ENCODE results near the gene ITPR2.

The ITPR2 gene

DNA sequence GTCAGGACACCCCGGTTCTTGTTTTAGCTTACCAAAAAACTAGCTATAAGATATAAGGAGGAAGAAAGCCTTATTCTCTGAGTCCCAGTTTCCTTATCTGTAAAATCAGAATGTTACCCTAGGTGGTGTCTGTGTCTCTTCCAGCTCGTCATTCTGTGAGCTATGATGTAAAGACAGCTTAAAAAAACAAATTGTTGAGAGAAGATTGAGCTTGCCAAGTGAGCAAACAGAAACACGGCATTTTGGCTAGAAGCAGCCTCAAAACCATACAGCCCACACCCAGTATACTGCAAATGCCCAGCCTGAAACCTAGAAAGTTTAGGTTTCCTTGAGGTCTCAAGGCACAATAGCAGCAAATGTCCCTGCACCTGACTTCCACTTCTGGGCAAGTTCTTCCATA lies 486.3 kb downstream of the ITPR2 start:
- Histone ChIP-seq H3K4me1 (ENCODE audit: control insufficient read depth in 1 of 2, insufficient read depth in 2 of 2, low read length in 2 of 2) (peaks cover 2 to 3% of the 10 kb centered on the region in 2 experiments), H3K4me3 (ENCODE audit: low read depth, low read length) (no peak overlapping the region), H3K4me2 (ENCODE audit: low read length) (no peak overlapping the region), H3K23ac (ENCODE audit: low read length) (no peak overlapping the region), H3K9me3 (ENCODE audit: insufficient read depth, low read depth, low read length) (peaks cover 2% of the 10 kb centered on the region), H2AFZ (ENCODE audit: insufficient read depth, low read length, poor library complexity) (no peak overlapping the region), H4K8ac (ENCODE audit: low read depth, low read length) (no peak overlapping the region), H2BK12ac (ENCODE audit: low read length) (no peak overlapping the region), H3K36me3 (ENCODE audit: control insufficient read depth in 1 of 2, insufficient read depth in 2 of 2, low read length in 2 of 2) (no peaks in the 10 kb centered on the region), H3K14ac (ENCODE audit: low read length) (no peak overlapping the region), H3K79me2 (ENCODE audit: control insufficient read depth, insufficient read depth, low read length, poor library complexity) (no peaks in the 10 kb centered on the region), H3K79me1 (ENCODE audit: low read length) (no peaks in the 10 kb centered on the region), H3K4ac (ENCODE audit: low read depth, low read length) (no peak overlapping the region), H3K27ac (ENCODE audit: low read depth, low read length) (no peak overlapping the region), H4K91ac (ENCODE audit: low read depth, low read length) (no peak overlapping the region), H2BK5ac (ENCODE audit: low read depth, low read length, poor library complexity) (no peak overlapping the region), H2BK120ac (ENCODE audit: insufficient read depth, low read length, poor library complexity) (no peak overlapping the region), H3K9ac (ENCODE audit: low read length) (no peak overlapping the region), H3K18ac (ENCODE audit: low read length) (no peak overlapping the region), H4K12ac (ENCODE audit: low read depth, low read length) (no peak overlapping the region), H2AK5ac (ENCODE audit: low read length) (no peak overlapping the region), H3K27me3 (ENCODE audit: insufficient read depth, low read length) (no peaks in the 10 kb centered on the region)
- no peak for DNase-seq
- WGBS (ENCODE audit: extremely low coverage, insufficient coverage, insufficient read length) = no CpG with 5 or more reads among the region's 3 CpGs

DNA sequence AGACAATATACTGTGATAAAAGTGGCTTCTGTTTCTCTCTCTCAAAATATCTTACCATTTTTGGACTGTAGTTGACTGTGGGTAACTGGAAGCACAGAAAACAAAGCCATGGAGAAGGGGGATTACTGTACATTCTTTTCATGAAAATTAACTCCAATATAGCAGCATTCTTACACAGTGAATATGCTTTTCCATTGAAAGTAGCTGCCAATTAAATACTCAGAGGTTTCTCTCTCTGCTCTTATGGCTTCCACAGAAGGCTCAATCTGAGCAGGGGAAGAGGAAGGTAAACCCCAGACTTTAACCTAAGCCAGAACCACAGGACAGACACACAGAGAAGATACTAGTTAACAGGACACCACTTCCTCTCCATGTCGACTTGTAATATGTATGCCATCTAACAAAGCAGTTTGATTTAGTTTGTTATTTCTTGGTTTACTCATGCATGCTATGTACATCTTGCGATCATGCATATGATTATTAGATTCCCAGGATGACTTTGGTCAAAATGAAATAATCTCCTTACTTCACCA lies 487.5 kb downstream of the ITPR2 start:
- no peaks in the 10 kb centered on the region for H3K79me1 ChIP-seq (ENCODE audit: low read length)
- DNase-seq = no peak
- no peak overlapping the region for H3K4me2 ChIP-seq (ENCODE audit: low read length)
- WGBS (ENCODE audit: extremely low coverage, insufficient coverage, insufficient read length) = no CpG with 5 or more reads among the region's 2 CpGs
- H3K9me3 ChIP-seq (ENCODE audit: insufficient read depth, low read depth, low read length) = no peaks in the 10 kb centered on the region
- no peak overlapping the region for H4K8ac ChIP-seq (ENCODE audit: low read depth, low read length)
- H2AK5ac ChIP-seq (ENCODE audit: low read length) = no peak overlapping the region
- no peak overlapping the region for H3K27ac ChIP-seq (ENCODE audit: low read depth, low read length)
- no peak overlapping the region for H4K12ac ChIP-seq (ENCODE audit: low read depth, low read length)
- H2BK5ac ChIP-seq (ENCODE audit: low read depth, low read length, poor library complexity) = no peak overlapping the region
- no peak overlapping the region for H2BK12ac ChIP-seq (ENCODE audit: low read length)
- no peak overlapping the region for H2BK120ac ChIP-seq (ENCODE audit: insufficient read depth, low read length, poor library complexity)
- H3K4me3 ChIP-seq (ENCODE audit: low read depth, low read length) = no peak overlapping the region
- H2AFZ ChIP-seq (ENCODE audit: insufficient read depth, low read length, poor library complexity) = no peak overlapping the region
- H3K27me3 ChIP-seq (ENCODE audit: insufficient read depth, low read length) = no peaks in the 10 kb centered on the region
- H3K79me2 ChIP-seq (ENCODE audit: control insufficient read depth, insufficient read depth, low read length, poor library complexity) = no peaks in the 10 kb centered on the region
- no peak overlapping the region for H3K4ac ChIP-seq (ENCODE audit: low read depth, low read length)
- H4K91ac ChIP-seq (ENCODE audit: low read depth, low read length) = no peak overlapping the region
- H3K14ac ChIP-seq (ENCODE audit: low read length) = no peak overlapping the region
- H3K4me1 ChIP-seq (ENCODE audit: control insufficient read depth in 1 of 2, insufficient read depth in 2 of 2, low read length in 2 of 2) = peaks cover 2 to 5% of the 10 kb centered on the region in 2 experiments
- no peak overlapping the region for H3K23ac ChIP-seq (ENCODE audit: low read length)
- no peak overlapping the region for H3K18ac ChIP-seq (ENCODE audit: low read length)
- H3K9ac ChIP-seq (ENCODE audit: low read length) = no peak overlapping the region
- no peaks in the 10 kb centered on the region for H3K36me3 ChIP-seq (ENCODE audit: control insufficient read depth in 1 of 2, insufficient read depth in 2 of 2, low read length in 2 of 2)

DNA sequence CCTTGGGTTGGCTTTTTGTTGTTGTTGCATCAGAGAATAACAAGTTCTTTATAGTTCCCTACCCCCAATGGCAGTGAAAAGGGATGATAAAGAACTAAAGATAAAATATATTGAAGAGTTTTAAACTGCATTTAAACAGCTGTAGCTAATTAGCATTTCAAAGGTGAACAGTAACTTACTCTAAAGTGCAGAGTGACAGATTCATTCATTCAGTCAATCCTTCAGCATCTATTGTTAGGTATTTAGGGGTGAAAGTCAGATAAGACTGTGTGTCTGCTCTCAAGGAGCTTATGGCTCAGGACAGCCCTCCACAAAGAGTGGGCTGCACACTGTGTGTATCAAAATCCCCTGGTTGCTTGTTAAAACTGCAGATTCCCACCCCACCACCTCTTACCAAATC lies 491.5 kb downstream of the ITPR2 start:
- H3K23ac ChIP-seq (ENCODE audit: low read length) = no peak overlapping the region
- H3K79me1 ChIP-seq (ENCODE audit: low read length) = no peaks in the 10 kb centered on the region
- no peaks in the 10 kb centered on the region for H3K36me3 ChIP-seq (ENCODE audit: control insufficient read depth in 1 of 2, insufficient read depth in 2 of 2, low read length in 2 of 2)
- no peak overlapping the region for H4K12ac ChIP-seq (ENCODE audit: low read depth, low read length)
- H2AFZ ChIP-seq (ENCODE audit: insufficient read depth, low read length, poor library complexity) = no peak overlapping the region
- DNase-seq = no peak
- H3K27me3 ChIP-seq (ENCODE audit: insufficient read depth, low read length) = no peaks in the 10 kb centered on the region
- H3K4ac ChIP-seq (ENCODE audit: low read depth, low read length) = no peak overlapping the region
- no peak overlapping the region for H3K4me2 ChIP-seq (ENCODE audit: low read length)
- no peak overlapping the region for H3K18ac ChIP-seq (ENCODE audit: low read length)
- H3K4me1 ChIP-seq (ENCODE audit: control insufficient read depth in 1 of 2, insufficient read depth in 2 of 2, low read length in 2 of 2) = peaks cover 2 to 11% of the 10 kb centered on the region in 2 experiments
- H3K9ac ChIP-seq (ENCODE audit: low read length) = no peak overlapping the region
- H2BK12ac ChIP-seq (ENCODE audit: low read length) = no peak overlapping the region
- no peak overlapping the region for H2BK120ac ChIP-seq (ENCODE audit: insufficient read depth, low read length, poor library complexity)
- H3K27ac ChIP-seq (ENCODE audit: low read depth, low read length) = no peak overlapping the region
- H3K9me3 ChIP-seq (ENCODE audit: insufficient read depth, low read depth, low read length) = no peaks in the 10 kb centered on the region
- no peak overlapping the region for H2BK5ac ChIP-seq (ENCODE audit: low read depth, low read length, poor library complexity)
- H4K8ac ChIP-seq (ENCODE audit: low read depth, low read length) = no peak overlapping the region
- H3K79me2 ChIP-seq (ENCODE audit: control insufficient read depth, insufficient read depth, low read length, poor library complexity) = no peaks in the 10 kb centered on the region
- no peak overlapping the region for H3K14ac ChIP-seq (ENCODE audit: low read length)
- no peak overlapping the region for H3K4me3 ChIP-seq (ENCODE audit: low read depth, low read length)
- H2AK5ac ChIP-seq (ENCODE audit: low read length) = no peak overlapping the region
- H4K91ac ChIP-seq (ENCODE audit: low read depth, low read length) = no peak overlapping the region

DNA sequence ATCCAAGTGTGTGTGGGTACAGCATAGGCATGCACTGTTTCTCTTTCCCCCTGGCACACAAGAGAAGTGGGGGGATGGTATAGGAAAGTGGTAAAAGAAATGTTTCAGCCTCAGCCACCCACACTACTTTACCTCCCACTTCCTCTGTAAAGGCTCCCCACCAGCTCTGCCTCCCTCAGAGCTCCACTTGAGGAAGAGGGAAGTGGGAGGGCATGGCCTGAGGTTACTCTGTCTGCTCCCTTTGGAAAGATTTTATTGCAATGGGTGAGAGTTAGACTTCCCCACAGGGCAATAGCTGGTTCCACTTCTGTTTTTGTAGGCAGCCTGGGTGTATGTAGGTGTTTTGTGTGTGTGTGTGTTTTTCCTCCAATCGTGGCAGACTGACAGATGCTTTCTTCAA lies 492.3 kb downstream of the ITPR2 start:
- no peaks in the 10 kb centered on the region for H3K79me2 ChIP-seq (ENCODE audit: control insufficient read depth, insufficient read depth, low read length, poor library complexity)
- H2BK12ac ChIP-seq (ENCODE audit: low read length) = no peak overlapping the region
- H3K27ac ChIP-seq (ENCODE audit: low read depth, low read length) = no peak overlapping the region
- WGBS (ENCODE audit: extremely low coverage, insufficient coverage, insufficient read length) = no CpG with 5 or more reads among the region's 1 CpG
- no peak overlapping the region for H4K8ac ChIP-seq (ENCODE audit: low read depth, low read length)
- H4K12ac ChIP-seq (ENCODE audit: low read depth, low read length) = no peak overlapping the region
- no peak overlapping the region for H2BK5ac ChIP-seq (ENCODE audit: low read depth, low read length, poor library complexity)
- no peaks in the 10 kb centered on the region for H3K36me3 ChIP-seq (ENCODE audit: control insufficient read depth in 1 of 2, insufficient read depth in 2 of 2, low read length in 2 of 2)
- H3K4me3 ChIP-seq (ENCODE audit: low read depth, low read length) = no peak overlapping the region
- peak overlapping the region; percentile 12 for H4K91ac ChIP-seq (ENCODE audit: low read depth, low read length)
- H2AFZ ChIP-seq (ENCODE audit: insufficient read depth, low read length, poor library complexity) = no peak overlapping the region
- no peaks in the 10 kb centered on the region for H3K9me3 ChIP-seq (ENCODE audit: insufficient read depth, low read depth, low read length)
- no peak overlapping the region for H3K4me2 ChIP-seq (ENCODE audit: low read length)
- H3K9ac ChIP-seq (ENCODE audit: low read length) = no peak overlapping the region
- H3K14ac ChIP-seq (ENCODE audit: low read length) = no peak overlapping the region
- no peaks in the 10 kb centered on the region for H3K79me1 ChIP-seq (ENCODE audit: low read length)
- H3K23ac ChIP-seq (ENCODE audit: low read length) = peak overlapping the region; percentile 56
- no peaks in the 10 kb centered on the region for H3K27me3 ChIP-seq (ENCODE audit: insufficient read depth, low read length)
- DNase-seq = peak in 1 of 2 donors; percentile 14
- H3K4me1 ChIP-seq (ENCODE audit: control insufficient read depth in 1 of 2, insufficient read depth in 2 of 2, low read length in 2 of 2) = peaks cover 2 to 13% of the 10 kb centered on the region in 2 experiments
- no peak overlapping the region for H2AK5ac ChIP-seq (ENCODE audit: low read length)
- no peak overlapping the region for H2BK120ac ChIP-seq (ENCODE audit: insufficient read depth, low read length, poor library complexity)
- no peak overlapping the region for H3K4ac ChIP-seq (ENCODE audit: low read depth, low read length)
- H3K18ac ChIP-seq (ENCODE audit: low read length) = no peak overlapping the region

All from trophoblast cell (in vitro differentiated cells and primary cell).